Inflammatory macrophage (primary cell): Measurements from ENCODE around the gene ZNF681.
A peak's percentile ranks its signal among the peaks of the same experiment; 100 is the strongest.
"Not testable (repeated sequence)": the region's sequence is repeated elsewhere in the genome, so short reads cannot be mapped to it uniquely, and the experiment has no call there.

Source experiments
- DNase-seq, 2 donors: peaks; one replicate each; pipeline ENCODE4 v3.0.0-alpha.2; 2020 to 2022
- total RNA-seq, 18 experiments: gene quantifications; one replicate each; lab custom pipeline; 2026; ENCODE audit warnings: mixed read lengths in 6 of 18, inconsistent platforms in 2 of 18; lab: John Stamatoyannopoulos, UW

ZNF681 gene
- total RNA-seq = 0.30 to 3.7 (median 1.6) reads per million in 18 experiments

GRCh38 chr19:23758187-23759074, at the start of gene ZNF681:
ZNF681 (minus strand) TSS chr19:23758891; CDS start chr19:23758749, 142 bp downstream.
- peak; percentile 62 to 80 for DNase-seq

DNA sequence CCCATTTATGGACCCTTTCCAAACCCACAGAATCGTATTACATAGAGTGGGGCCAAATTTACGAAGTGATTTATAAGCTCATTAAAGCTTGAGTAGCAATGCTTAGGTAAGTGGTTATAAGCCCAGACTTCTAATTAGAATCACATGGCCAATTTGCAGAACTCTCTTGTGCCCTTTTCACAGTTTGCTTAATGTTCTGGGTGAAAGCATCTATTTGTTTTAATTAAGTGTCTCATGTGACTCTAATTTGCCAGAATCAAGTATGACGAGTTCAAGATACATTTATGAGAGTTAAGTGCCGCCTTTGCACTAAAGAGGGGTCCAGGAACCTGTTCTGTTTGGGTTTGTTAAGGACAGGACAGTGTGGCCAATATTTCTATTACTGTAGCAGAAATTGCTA, 46.0 kb upstream of the ZNF681 start:
- no peak for DNase-seq

- DNase-seq = no peak
Measured at GRCh38 chr19:23802290-23802689, 43.6 kb upstream of the ZNF681 start.

DNA sequence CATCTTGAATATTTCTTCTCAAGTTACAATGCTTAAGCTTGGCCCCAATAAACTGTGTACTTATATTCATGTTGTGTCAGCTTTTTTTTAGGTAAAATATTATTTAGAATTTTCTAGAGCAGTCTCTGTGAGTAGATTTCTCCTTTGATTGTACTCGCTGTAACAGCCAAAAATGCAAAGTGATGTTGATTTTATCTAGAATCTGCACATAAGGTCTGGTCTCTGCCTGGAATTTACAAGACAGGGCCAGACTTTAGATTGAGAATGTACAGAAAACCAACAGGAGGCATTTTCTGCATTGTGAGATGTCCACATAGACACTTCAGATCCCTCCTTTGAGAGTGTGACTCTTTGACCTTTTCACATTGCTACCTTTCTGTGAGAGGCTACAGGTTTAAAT, 43.1 kb upstream of the ZNF681 start:
- no peak for DNase-seq

GRCh38 chr19:23800868-23801267, 42.2 kb upstream of the ZNF681 start:
- DNase-seq = no peak

GRCh38 chr19:23800271-23800670, 41.6 kb upstream of the ZNF681 start:
- DNase-seq = no peak

DNA sequence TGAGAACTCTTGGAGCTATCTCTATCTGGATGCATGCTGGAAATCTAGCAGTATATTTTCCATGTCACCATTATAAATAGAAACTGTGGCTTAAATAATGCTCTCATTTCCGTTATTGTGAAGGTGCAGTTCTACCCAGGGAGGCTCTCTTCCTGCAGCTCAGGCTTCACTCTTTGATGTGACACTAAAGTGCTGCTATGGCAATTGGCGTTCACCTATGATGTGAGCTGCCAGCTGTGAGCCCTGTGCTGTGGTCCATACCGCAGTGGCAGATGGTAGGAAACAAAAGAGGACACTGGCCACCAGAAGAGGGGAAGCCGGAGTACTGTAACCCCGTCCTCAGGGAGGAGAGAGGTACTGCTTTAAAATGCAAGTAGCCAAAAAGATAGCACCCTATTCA, 40.6 kb upstream of the ZNF681 start:
- DNase-seq = no peak

GRCh38 chr19:23795462-23795861, 36.8 kb upstream of the ZNF681 start:
- DNase-seq = no peak

GRCh38 chr19:23792784-23793183, 34.1 kb upstream of the ZNF681 start:
- DNase-seq = no peak

- DNase-seq = no peak
Measured at GRCh38 chr19:23790641-23791488, 32.2 kb upstream of the ZNF681 start.

DNA sequence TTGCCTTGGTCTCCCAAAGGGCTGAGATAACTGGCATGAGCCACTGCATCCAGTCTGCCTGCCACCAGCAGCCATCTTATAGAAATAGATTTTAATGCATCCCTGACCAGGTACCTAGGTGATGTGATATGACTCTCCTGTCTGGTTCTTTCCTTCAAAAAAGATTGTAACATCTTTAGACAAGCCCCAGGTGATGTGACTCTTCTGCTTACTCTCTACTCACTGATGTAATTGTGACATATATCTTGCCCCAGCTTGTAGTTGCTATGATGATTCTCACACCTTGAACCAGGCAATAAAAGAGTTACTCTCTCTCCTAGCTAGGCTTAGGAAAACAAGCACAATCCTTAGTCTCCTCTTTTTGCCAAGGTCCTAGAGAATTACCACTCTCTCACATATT, 30.6 kb upstream of the ZNF681 start:
- DNase-seq = no peak

GRCh38 chr19:23788411-23788810, 29.7 kb upstream of the ZNF681 start:
- DNase-seq = no peak

DNA sequence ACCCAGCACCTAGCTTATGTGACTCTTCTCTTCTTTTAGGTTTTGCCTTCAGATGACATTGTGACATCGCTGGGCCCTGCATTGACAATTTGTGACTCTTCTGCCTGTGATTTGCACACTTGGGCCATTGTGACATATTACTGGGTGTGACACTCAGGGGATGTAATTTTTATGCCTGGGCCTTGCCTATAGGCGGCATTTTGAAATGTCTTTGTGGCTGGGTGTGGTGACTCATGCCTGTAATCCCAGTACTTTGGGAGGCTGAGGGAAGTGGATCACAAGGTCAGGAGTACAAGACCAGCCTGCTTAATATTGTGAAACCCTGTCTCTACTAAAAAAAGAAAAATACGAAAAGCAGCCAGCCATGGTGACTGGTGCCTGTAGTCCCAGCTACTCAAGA, 28.4 kb upstream of the ZNF681 start:
- peak; percentile 38 to 58 for DNase-seq

- no peak for DNase-seq
Measured at GRCh38 chr19:23785982-23786381, 27.3 kb upstream of the ZNF681 start.

DNA sequence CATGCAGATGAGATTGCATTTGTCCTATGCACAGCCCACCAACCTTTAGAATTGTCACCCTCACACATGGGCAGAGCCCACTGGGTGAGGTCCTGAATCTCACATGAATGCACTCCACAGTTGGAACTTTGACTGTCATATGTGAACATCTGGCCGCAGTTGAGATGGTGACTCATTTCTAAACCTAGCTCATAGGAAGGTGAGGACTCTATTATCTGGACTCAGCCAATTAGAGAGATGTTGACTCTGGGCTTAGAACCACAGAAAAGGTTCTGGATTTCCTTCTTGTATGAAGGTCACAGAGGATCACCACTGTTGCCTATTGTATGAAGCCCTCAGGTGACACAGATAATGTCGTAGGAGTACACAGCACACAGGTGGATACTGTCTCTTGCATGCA, 25.6 kb upstream of the ZNF681 start:
- no peak for DNase-seq

DNA sequence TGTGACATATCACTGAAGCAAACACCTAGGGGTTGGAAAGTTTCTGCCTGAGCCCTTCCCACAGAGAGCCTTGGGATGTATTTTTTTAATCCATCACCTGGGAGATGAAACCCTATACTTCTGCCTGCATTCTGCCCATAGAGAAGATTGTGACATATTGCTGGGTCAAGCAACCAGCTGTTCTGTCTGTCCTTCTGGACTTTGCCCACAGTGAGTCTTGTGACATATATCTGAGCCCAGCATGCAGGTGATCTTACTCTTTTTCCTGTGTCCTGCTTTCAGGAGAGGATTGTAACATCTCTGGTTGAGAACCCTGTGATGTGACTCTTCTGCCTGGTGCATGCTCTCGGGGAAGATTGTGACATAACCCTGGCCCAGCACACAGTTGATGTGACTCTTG, 24.9 kb upstream of the ZNF681 start:
- no peak for DNase-seq

DNA sequence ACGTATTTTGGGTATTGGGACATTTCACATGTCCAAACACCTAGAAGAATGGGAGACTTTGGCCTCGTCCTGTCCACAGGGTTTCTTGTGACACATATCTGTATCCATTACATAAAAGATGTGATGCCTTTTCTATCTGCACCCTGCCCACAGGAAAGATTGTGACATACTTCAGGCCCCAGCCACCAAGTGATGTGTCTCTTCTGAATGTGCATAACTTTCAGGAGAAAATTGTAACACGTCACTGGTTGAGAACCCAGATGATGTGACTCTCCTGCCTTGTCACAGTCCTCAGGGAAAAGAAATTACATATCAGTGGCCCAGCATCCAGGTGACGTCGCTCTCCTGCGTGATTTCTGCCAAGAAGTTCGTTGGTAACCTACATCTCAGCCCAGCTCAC, 21.0 kb upstream of the ZNF681 start:
- DNase-seq = no peak

GRCh38 chr19:23778566-23778965, 19.9 kb upstream of the ZNF681 start:
- no peak for DNase-seq

DNA sequence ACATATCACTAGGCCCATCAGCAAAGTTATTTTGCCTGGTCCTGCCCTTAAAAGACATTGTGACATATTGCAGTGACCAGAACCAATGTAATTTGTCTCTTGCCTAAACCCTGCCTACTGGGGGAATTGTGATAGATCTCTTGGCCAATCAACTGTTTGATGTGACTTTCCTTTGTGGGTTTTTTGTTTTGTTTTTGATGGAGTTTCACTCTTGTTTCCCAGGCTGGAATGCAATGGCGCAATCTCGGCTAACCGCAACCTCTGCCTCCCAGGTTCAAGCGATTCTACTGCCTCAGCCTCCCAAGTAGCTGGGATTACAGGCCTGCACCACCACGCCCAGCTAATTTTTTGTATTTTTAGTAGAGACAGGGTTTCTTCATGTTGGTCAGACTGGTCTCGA, 19.3 kb upstream of the ZNF681 start:
- not testable (repeated sequence) for DNase-seq

DNA sequence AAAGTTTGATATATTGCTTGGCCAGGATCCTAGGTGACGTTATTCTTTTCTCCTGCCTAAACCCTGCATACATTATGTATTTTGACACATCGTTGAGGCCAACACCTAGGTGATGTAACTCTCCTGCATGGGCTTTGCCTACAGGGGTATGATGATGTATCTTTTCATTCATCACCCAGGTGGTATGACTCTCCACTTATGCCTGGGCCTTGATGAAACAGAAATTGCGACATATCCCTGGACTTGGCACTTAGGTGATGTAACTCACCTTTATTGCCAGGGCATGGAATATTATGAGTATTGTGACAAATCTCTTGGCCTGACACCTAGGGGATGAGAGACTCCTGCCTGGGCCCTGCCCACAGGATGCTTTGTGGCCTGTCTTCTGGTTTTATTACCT, 18.5 kb upstream of the ZNF681 start:
- DNase-seq = no peak

- DNase-seq = no peak
Measured at GRCh38 chr19:23776507-23777205, 18.0 kb upstream of the ZNF681 start.

- DNase-seq = peak; percentile 54 to 64
Measured at GRCh38 chr19:23774524-23774971, 15.9 kb upstream of the ZNF681 start.

DNA sequence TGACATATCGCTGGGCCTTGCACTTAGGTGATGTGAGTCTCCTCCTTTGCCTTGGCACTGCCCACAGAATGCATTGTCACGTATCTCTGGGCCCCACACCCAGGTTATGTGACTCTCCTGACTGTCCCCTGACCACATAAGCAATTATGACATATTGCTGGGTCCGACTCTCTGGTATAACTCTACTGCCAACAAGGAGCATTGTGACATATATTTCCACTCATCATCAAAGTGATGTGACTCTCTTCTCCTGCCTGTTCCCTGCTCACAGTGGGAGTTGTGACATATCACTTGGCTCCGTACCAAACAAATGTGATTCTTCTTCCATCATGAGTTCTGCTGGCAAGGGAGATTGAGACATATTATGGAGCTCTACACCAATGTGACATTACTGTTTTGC, 15.4 kb upstream of the ZNF681 start:
- DNase-seq = peak in 1 of 2 donors; percentile 14
